ENCODE results near the gene MUC15. TPM values are rescaled to one million over a fixed set of nuclear protein-coding genes. Genes with fewer than 3 reads are reported as not detected.

The MUC15 gene
- total RNA-seq, 1 experiment from 2014 or later: not detected

DNA sequence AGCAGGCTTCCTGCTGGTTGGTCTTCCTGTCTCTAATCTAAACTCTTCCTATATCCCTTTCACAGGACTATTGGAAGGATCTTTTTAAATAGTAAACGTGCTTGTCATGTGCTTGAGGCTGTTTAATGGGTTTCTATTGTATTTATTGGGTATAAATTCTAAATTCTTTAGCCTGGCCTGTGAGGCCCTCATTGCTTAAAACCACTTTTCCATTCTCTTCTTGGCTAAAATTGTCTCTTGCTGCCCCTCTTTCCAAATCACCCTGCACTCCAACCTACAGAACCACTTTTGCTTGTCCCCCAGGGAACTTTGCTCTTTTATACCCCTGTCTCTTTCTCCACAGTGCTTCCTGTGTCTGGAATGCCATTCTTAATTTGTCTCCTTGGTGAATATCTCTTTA is 46.4 kb upstream of the MUC15 start:
- POLR2A ChIA-PET: interaction anchor here (1.5 kb wide), 1 partner anchor 15 kb away, joined by 3 read pairs; no protein-coding TSS in a partner anchor
- intact Hi-C loops (cut with micrococcal nuclease): no loop called here

DNA sequence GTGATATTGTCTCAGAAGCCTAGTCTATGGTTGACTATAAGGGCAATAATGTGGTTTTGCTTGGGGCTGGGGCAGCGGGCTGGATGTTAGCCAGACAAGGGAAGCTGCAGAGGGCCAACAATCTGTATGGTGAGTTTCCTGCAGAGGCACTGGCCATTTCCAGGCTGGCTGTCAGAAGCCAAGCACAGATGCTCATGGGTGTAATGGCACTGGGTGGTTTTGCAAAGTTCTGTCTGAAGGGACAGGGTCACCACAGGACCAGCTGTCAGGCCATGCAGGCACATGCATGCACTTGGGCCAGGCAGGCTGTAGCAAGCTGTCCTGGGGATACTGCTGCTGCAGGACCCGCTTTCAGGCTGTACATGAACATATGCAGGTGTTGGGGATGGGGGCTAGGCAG is 41.7 kb upstream of the MUC15 start:
- H3K36me3 Mint-ChIP-seq (ENCODE audit: insufficient read depth, unreplicated experiment): no peaks in the 10 kb centered on the region
- H3K4me1 Mint-ChIP-seq (ENCODE audit: insufficient read depth, unreplicated experiment): no peaks in the 10 kb centered on the region
- TF ChIP-seq, protein P1, sequence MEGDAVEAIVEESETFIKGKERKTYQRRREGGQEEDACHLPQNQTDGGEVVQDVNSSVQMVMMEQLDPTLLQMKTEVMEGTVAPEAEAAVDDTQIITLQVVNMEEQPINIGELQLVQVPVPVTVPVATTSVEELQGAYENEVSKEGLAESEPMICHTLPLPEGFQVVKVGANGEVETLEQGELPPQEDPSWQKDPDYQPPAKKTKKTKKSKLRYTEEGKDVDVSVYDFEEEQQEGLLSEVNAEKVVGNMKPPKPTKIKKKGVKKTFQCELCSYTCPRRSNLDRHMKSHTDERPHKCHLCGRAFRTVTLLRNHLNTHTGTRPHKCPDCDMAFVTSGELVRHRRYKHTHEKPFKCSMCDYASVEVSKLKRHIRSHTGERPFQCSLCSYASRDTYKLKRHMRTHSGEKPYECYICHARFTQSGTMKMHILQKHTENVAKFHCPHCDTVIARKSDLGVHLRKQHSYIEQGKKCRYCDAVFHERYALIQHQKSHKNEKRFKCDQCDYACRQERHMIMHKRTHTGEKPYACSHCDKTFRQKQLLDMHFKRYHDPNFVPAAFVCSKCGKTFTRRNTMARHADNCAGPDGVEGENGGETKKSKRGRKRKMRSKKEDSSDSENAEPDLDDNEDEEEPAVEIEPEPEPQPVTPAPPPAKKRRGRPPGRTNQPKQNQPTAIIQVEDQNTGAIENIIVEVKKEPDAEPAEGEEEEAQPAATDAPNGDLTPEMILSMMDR (IDR thresholded peaks at IDR 0.05; ENCODE audit: unreplicated experiment): no peak
- H3K27ac Mint-ChIP-seq (ENCODE audit: low read depth, unreplicated experiment): no peak overlapping the region
- intact Hi-C loops (cut with micrococcal nuclease): no loop called here
- H3K27me3 Mint-ChIP-seq (ENCODE audit: insufficient read depth, unreplicated experiment): no peaks in the 10 kb centered on the region
- H3K9me3 Mint-ChIP-seq (ENCODE audit: unreplicated experiment): no peaks in the 10 kb centered on the region
- H3K4me3 Mint-ChIP-seq (ENCODE audit: unreplicated experiment): no peak overlapping the region
- no TSS peak for BruUV-seq (replicated peaks)
- ChIA-PET CTCF (interaction anchor here (0.7 to 0.8 kb wide), 2 partner anchors 36 to 74 kb away, joined by 3 to 4 read pairs; no protein-coding TSS in a partner anchor), POLR2A (no interaction called here)
- DNase-seq (ENCODE audit: unreplicated experiment): no peak

More for the DNA sequence above, 46.4 kb upstream of the MUC15 start:
- CTCF ChIA-PET: no interaction called here
- no peaks in the 10 kb centered on the region for H3K9me3 Mint-ChIP-seq (ENCODE audit: unreplicated experiment)
- TF ChIP-seq, protein P1 (IDR thresholded peaks at IDR 0.05; ENCODE audit: unreplicated experiment): no peak
- no TSS peak for BruUV-seq (replicated peaks)
- H3K27me3 Mint-ChIP-seq (ENCODE audit: insufficient read depth, unreplicated experiment): no peaks in the 10 kb centered on the region
- H3K36me3 Mint-ChIP-seq (ENCODE audit: insufficient read depth, unreplicated experiment): no peaks in the 10 kb centered on the region
- H3K4me1 Mint-ChIP-seq (ENCODE audit: insufficient read depth, unreplicated experiment): peaks cover 26% of the 10 kb centered on the region
- no peak overlapping the region for H3K4me3 Mint-ChIP-seq (ENCODE audit: unreplicated experiment)
- DNase-seq (ENCODE audit: unreplicated experiment): no peak
- H3K27ac Mint-ChIP-seq (ENCODE audit: low read depth, unreplicated experiment): no peak overlapping the region

DNA sequence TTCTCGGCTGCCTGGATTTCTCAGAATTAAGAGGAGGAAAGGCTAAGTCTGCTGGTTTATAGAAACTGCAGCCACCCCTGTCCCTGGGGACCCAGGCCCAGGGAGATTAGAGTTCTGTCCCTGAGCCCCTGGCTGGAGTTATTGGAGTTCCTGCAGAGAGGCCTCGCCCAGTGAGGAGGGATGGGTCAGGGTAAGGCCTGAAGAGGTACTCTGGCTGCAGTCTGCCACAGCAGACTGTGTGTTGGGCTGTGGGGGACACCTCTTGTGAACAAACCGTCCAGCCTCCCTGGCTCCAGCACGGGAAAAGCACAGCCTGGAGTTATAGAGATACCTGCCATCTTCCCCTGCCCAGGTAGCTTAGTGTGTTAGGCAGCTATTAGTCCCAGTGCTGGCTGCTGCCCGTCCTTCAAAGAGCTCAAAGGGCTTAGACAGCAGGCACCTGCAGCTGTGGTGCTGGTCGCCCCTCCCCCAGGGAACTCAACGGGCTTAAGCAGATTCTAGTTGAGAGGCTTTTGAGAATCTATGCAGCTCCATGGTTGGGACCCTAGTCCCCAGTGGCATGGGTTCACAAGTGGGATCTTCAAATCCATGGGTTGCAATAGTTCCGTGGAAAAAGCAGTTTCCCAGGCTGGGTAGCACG is 36.6 kb upstream of the MUC15 start:
- intact Hi-C loops (cut with micrococcal nuclease): no loop called here
- Mint-ChIP-seq H3K27me3 (ENCODE audit: insufficient read depth, unreplicated experiment) (no peaks in the 10 kb centered on the region), H3K4me1 (ENCODE audit: insufficient read depth, unreplicated experiment) (no peaks in the 10 kb centered on the region), H3K9me3 (ENCODE audit: unreplicated experiment) (peaks cover 16% of the 10 kb centered on the region), H3K27ac (ENCODE audit: low read depth, unreplicated experiment) (no peak overlapping the region), H3K36me3 (ENCODE audit: insufficient read depth, unreplicated experiment) (no peaks in the 10 kb centered on the region), H3K4me3 (ENCODE audit: unreplicated experiment) (no peak overlapping the region)
- TF ChIP-seq, protein P1 (IDR thresholded peaks at IDR 0.05; ENCODE audit: unreplicated experiment): no peak
- CTCF ChIA-PET: no interaction called here
- BruUV-seq (replicated peaks): no TSS peak
- POLR2A ChIA-PET: interaction anchor here (0.8 kb wide), 1 partner anchor 14 kb away, joined by 3 read pairs; no protein-coding TSS in a partner anchor
- DNase-seq (ENCODE audit: unreplicated experiment): no peak

DNA sequence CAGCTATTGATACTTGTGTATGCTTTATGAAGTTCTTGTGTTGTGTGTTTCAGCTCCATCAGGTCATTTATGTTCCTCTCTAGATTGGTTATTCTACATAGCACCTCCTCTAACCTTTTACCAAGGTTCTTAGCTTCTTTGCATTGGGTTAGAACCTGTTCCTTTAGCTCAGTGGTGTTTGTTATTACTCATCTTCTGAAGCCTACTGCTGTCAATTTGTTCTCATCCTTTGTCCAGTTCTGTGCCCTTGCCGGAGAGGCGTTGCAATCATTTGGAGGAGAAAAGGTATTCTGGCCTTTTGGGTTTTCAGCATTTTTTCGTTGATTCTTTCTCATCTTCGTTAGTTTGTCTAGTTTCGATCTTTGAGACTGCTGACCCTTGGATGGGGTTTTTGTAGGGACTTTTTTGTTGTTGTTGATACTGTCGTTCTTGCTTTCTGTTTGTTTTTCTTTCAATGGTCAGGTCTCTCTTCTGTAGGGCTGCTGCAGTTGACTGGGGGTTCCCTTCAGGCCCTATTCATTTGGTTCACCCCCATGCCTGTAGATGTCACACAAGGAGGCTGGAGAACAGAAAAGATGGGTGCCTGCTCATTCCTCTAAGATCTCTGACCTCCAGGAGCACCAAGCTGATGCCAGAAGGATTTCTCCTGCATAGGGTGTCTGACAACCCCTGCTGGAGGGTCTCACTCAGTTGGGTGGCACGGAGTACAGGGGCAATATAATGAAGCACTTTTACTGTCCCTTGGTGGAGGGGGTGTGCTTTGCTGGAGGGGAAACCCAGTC is 35.9 kb upstream of the MUC15 start:
- BruUV-seq (replicated peaks): no TSS peak
- Mint-ChIP-seq H3K9me3 (ENCODE audit: unreplicated experiment) (peaks cover 16% of the 10 kb centered on the region), H3K27me3 (ENCODE audit: insufficient read depth, unreplicated experiment) (no peaks in the 10 kb centered on the region), H3K27ac (ENCODE audit: low read depth, unreplicated experiment) (no peak overlapping the region), H3K4me3 (ENCODE audit: unreplicated experiment) (no peak overlapping the region), H3K36me3 (ENCODE audit: insufficient read depth, unreplicated experiment) (no peaks in the 10 kb centered on the region), H3K4me1 (ENCODE audit: insufficient read depth, unreplicated experiment) (no peaks in the 10 kb centered on the region)
- ChIA-PET CTCF (interaction anchor here (0.7 kb wide), 1 partner anchor 9 kb away, joined by 3 read pairs; no protein-coding TSS in a partner anchor), POLR2A (no interaction called here)
- intact Hi-C loops (cut with micrococcal nuclease): no loop called here
- TF ChIP-seq, protein P1 (IDR thresholded peaks at IDR 0.05; ENCODE audit: unreplicated experiment): no peak
- no peak for DNase-seq (ENCODE audit: unreplicated experiment)

Data from MCF 10A (cell line).